Left renal cortex interstitium (tissue), 4 donors: ENCODE measurements around the gene CPEB2. TPM values are rescaled to one million over a fixed set of nuclear protein-coding genes. Genes with fewer than 3 reads are reported as not detected.

Source experiments
- DNase-seq, 4 donors: peaks; one replicate each; pipeline ENCODE4 v3.0.0-alpha.2; 2013; ENCODE audit warnings: low read depth in 4 of 4, low spot score in 2 of 4, missing footprints in 1 of 4
- polyA plus RNA-seq, 4 donors: library from polyadenylated mRNA; unstranded; fragments of 120-200 nt; gene quantifications; one replicate each; pipeline ENCODE4 v1.2.1, GENCODE V29; 2013; ENCODE audit not compliant: insufficient read length in 4 of 4

CPEB2 gene
- polyA plus RNA-seq, 4 donors = 15.2 to 25.7 (median 17.3) TPM

DNA sequence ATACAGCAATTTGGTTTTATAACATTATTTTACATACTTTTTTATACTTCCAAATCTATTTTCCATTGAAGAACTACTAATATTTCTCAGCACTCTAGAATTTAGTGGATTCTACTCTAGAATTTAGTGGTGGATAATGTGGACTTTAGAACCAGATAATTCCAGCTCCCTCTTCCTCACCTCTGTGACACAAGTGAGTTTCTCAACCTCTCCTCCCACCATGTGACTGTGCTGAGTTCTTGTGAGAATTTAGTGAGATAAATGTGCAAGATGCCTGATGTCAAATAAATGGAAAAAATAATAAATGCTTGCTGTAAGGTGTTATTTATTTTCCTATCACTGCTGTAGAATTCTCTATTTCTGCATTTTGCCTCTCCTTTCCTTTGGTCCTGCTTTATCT, 107.3 kb downstream of the CPEB2 start:
- DNase-seq = no peak

DNA sequence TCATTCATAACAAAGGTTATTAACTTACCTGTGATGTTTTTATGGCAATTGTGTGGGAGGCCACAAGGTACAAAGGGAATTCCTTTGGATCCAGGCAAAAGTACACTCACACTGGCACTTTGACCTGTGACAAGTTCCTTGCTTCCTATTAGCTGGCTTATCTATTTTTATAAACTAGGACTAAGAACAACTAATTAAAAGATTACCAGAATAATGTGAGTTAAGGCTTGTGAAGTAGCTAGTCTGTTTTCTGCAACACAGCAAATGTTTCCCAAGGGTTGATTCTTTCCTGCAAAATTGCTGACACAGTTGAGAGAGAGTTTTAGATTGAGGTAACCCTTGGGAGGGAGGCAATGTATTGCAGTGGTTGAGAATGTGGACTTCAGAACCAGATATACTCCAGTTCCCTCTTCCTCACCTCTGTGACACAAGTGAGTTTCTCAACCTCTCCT, 107.9 kb downstream of the CPEB2 start:
- DNase-seq = no peak

DNA sequence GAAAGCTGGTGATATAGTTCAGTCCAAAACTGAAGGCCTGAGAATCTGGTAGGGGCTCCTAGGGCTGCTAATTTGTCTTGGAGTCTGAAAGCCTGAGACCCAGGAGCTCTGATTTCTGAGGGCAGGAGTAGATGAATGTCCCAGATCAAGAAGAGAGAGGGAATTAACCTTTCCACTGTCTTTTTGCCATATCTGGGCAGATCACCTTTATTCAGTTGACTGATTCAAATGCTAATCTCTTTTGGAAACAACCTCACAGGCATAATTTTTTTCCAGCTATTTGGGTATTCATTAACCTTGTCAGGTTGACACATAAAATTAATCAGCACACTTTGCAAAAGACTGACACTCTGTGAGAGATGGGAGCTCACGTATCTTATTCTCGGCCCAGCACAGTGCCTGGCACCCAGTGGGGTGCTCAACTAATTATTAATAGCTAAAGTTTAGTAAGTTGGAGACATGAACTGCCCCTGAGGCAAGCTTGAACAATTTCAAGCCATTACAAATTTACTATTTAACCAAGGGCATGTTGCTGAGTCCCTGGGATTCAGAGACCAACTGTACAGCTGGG, 114.3 kb downstream of the CPEB2 start:
- no peak for DNase-seq

DNA sequence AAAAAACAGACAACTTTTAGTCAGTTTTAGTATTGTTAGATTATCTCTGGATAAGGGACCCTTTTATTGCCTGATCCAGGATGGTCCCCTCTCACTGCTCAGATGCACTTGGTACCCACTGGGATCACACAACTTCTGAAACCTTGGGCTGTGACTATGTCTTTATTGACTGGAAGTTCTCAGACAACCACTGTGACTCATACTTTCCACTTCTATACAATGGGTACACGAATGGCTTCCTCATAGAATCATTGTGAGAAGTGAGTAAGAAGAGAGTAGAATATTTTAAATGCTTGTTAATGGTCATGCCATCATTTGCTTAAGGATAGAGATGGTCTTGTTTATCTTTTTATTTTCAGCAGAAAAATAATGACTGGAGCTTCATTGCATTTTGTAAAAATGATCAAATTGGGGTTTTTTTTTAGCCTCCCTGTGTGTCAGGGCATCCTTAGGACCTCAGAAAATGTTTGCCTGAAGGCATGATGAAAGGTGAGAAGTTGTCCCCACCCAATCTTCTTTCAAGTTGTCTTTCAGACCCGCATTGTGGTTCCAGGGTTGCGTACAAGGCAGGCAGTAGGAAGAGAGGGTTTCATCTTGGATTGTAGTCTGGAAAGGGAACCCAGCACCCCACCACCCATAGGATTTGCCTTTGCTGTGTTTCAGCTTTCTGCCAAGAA, 115.1 kb downstream of the CPEB2 start:
- no peak for DNase-seq

DNA sequence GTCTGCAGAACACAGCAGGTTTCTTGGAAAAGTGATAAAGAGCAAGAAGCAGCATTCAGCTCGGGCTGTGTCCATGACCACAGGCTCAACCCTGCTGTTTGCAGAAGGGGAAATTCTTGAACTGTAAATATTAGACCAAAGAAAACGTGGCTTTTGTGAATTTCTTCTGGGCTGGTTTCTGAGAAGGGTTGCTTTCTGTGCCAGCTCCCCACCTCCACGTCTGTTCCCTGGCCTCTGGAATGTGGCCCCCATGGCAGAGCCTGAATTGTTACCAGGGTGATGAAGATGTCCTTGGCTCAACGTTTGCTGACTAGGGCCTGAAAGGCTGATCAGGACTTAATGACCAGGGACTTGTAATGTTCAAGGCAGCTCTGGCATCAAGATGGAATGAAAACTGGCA, 116.0 kb downstream of the CPEB2 start:
- no peak for DNase-seq
